ENCODE results near the gene MRPL4.

The MRPL4 gene

DNA sequence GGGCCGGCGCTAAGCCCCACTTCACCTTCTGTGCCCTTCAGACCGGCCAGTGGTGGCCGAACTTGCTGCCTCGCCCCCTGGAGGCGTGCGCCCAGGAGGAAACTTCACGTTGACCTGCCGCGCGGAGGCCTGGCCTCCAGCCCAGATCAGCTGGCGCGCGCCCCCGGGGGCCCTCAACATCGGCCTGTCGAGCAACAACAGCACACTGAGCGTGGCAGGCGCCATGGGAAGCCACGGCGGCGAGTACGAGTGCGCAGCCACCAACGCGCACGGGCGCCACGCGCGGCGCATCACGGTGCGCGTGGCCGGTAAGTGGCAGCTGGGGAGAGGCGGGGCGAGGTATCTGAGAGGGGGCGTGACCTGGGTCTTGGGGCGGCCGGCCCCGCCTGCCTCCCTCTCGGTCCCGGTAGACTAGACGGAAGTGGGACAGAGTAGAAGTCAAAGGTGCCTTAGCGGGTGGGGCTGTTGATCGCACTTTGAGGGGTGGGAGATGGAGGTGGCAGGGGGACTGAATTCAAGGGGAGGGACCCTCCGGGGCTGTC lies 43.4 kb downstream of the MRPL4 start:
- Histone ChIP-seq H3K27me3 (ENCODE audit: insufficient read depth, low read length, poor library complexity, severe bottlenecking) (no peaks in the 10 kb centered on the region), H3K9me3 (ENCODE audit: insufficient read depth, low read depth, low read length) (no peaks in the 10 kb centered on the region), H3K4me1 (ENCODE audit: insufficient read depth, low read length, poor library complexity, severe bottlenecking) (no peaks in the 10 kb centered on the region), H3F3A (ENCODE audit: low read depth) (no peaks in the 10 kb centered on the region), H3K4me2 (ENCODE audit: low read depth, low read length, poor library complexity, severe bottlenecking) (no peak overlapping the region), H3K9ac (ENCODE audit: low read depth, low read length, poor library complexity, severe bottlenecking) (no peak overlapping the region), H3K4me3 (ENCODE audit: low read length, poor library complexity, severe bottlenecking) (no peak overlapping the region), H3K79me2 (ENCODE audit: insufficient read depth, low read length) (no peaks in the 10 kb centered on the region), H3K36me3 (ENCODE audit: insufficient read depth, low read length) (no peaks in the 10 kb centered on the region), H2AFZ (ENCODE audit: low read length) (no peak overlapping the region), H4K20me1 (ENCODE audit: insufficient read depth, low read length, poor library complexity, severe bottlenecking) (no peaks in the 10 kb centered on the region), H3K9me2 (replicated peaks; ENCODE audit: low read depth, low read length) (no peaks in the 10 kb centered on the region)
- TF ChIP-seq, protein P1, sequence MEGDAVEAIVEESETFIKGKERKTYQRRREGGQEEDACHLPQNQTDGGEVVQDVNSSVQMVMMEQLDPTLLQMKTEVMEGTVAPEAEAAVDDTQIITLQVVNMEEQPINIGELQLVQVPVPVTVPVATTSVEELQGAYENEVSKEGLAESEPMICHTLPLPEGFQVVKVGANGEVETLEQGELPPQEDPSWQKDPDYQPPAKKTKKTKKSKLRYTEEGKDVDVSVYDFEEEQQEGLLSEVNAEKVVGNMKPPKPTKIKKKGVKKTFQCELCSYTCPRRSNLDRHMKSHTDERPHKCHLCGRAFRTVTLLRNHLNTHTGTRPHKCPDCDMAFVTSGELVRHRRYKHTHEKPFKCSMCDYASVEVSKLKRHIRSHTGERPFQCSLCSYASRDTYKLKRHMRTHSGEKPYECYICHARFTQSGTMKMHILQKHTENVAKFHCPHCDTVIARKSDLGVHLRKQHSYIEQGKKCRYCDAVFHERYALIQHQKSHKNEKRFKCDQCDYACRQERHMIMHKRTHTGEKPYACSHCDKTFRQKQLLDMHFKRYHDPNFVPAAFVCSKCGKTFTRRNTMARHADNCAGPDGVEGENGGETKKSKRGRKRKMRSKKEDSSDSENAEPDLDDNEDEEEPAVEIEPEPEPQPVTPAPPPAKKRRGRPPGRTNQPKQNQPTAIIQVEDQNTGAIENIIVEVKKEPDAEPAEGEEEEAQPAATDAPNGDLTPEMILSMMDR (conservative IDR thresholded peaks at IDR 0.05; ENCODE audit: low read length) = no peak
- no peak for TF ChIP-seq EZH2phosphoT487 (IDR thresholded peaks at IDR 0.05; ENCODE audit: borderline replicate concordance)

DNA sequence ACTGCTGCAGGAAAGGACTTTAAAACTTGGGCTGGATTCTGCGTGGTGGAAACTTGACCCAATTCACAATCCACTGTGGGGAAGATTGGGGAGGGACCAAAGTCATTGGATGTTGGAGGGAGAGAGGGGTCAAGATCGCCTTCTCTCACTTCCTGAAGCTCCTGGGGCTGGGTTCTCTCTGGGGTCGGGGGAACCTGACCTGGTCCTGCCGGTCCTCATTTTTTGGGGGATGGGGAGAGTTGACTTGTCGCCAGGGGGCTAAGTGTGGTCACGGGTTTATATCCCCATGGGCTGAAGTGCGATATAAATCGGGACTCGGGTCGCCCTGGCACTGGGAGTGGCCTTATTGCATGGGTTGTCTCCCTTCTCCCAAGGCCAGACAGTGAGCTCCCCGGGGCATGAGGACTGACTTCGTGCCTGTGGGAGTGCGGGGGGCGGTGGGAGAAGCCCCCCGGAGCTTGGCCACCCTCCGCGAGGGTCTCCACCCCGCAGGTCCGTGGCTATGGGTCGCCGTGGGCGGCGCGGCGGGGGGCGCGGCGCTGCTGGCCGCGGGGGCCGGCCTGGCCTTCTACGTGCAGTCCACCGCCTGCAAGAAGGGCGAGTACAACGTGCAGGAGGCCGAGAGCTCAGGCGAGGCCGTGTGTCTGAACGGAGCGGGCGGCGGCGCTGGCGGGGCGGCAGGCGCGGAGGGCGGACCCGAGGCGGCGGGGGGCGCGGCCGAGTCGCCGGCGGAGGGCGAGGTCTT lies 44.0 kb downstream of the MRPL4 start:
- no peak overlapping the region for H3K4me3 ChIP-seq (ENCODE audit: low read length, poor library complexity, severe bottlenecking)
- no peaks in the 10 kb centered on the region for H3K4me1 ChIP-seq (ENCODE audit: insufficient read depth, low read length, poor library complexity, severe bottlenecking)
- no peaks in the 10 kb centered on the region for H3K9me3 ChIP-seq (ENCODE audit: insufficient read depth, low read depth, low read length)
- no peaks in the 10 kb centered on the region for H3K79me2 ChIP-seq (ENCODE audit: insufficient read depth, low read length)
- H3K36me3 ChIP-seq (ENCODE audit: insufficient read depth, low read length) = no peaks in the 10 kb centered on the region
- H2AFZ ChIP-seq (ENCODE audit: low read length) = no peak overlapping the region
- H3K9me2 ChIP-seq (replicated peaks; ENCODE audit: low read depth, low read length) = no peaks in the 10 kb centered on the region
- no peaks in the 10 kb centered on the region for H4K20me1 ChIP-seq (ENCODE audit: insufficient read depth, low read length, poor library complexity, severe bottlenecking)
- TF ChIP-seq, protein P1 (conservative IDR thresholded peaks at IDR 0.05; ENCODE audit: low read length) = no peak
- no peak for TF ChIP-seq EZH2phosphoT487 (IDR thresholded peaks at IDR 0.05; ENCODE audit: borderline replicate concordance)
- H3K9ac ChIP-seq (ENCODE audit: low read depth, low read length, poor library complexity, severe bottlenecking) = no peak overlapping the region
- H3K27me3 ChIP-seq (ENCODE audit: insufficient read depth, low read length, poor library complexity, severe bottlenecking) = no peaks in the 10 kb centered on the region
- H3F3A ChIP-seq (ENCODE audit: low read depth) = no peaks in the 10 kb centered on the region
- no peak overlapping the region for H3K4me2 ChIP-seq (ENCODE audit: low read depth, low read length, poor library complexity, severe bottlenecking)

DNA sequence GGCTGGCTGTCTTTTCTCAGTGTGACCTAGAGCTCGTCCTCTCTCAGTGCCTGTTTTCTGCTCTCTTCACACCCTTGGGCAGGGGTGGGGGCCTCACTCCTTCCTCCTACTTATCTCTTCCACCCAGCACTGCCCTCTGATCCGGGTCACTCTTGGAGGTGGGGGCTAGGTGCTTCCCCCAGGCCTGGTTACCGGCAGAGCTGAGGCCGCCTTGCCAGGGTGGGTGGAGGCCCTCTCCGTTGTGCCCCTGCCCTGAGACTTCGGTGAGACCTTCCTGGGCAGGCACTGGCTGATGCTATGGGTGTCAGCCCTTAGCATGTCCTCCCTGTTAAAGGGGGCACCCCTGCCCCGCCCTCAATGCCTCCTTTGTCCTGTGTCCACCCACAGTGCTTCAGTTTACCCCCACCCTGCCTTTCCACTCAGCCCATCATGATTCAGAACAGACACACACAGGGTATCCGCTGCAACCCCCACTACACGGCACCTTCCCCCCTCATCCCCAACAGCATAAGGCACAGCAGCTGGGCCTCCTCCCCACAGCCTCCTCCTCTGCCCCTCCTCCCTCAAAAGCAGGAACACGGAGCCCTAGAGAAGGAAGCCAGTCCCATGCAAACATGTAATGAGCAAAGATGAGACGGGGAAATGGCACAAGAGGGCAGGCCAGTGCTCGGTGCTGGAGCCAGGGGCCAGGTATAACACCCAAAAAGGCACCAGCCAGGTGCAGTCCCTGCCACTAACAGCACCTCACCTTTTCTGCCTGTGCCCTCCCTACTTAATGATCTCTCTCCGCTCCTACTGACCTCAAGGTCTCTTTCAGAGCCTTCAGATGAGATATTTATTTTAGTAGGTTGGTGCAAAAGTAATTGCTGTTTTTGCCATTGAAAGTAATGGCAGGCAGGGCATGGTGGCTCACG lies 47.8 kb downstream of the MRPL4 start:
- no peaks in the 10 kb centered on the region for H3K4me1 ChIP-seq (ENCODE audit: insufficient read depth, low read length, poor library complexity, severe bottlenecking)
- no peak for TF ChIP-seq EZH2phosphoT487 (IDR thresholded peaks at IDR 0.05; ENCODE audit: borderline replicate concordance)
- TF ChIP-seq, protein P1 (conservative IDR thresholded peaks at IDR 0.05; ENCODE audit: low read length) = no peak
- H3K9me2 ChIP-seq (replicated peaks; ENCODE audit: low read depth, low read length) = no peaks in the 10 kb centered on the region
- H3K9ac ChIP-seq (ENCODE audit: low read depth, low read length, poor library complexity, severe bottlenecking) = no peak overlapping the region
- H3F3A ChIP-seq (ENCODE audit: low read depth) = no peaks in the 10 kb centered on the region
- H3K9me3 ChIP-seq (ENCODE audit: insufficient read depth, low read depth, low read length) = no peaks in the 10 kb centered on the region
- no peaks in the 10 kb centered on the region for H4K20me1 ChIP-seq (ENCODE audit: insufficient read depth, low read length, poor library complexity, severe bottlenecking)
- H3K36me3 ChIP-seq (ENCODE audit: insufficient read depth, low read length) = no peaks in the 10 kb centered on the region
- H3K27me3 ChIP-seq (ENCODE audit: insufficient read depth, low read length, poor library complexity, severe bottlenecking) = no peaks in the 10 kb centered on the region
- H3K79me2 ChIP-seq (ENCODE audit: insufficient read depth, low read length) = no peaks in the 10 kb centered on the region
- no peak overlapping the region for H3K4me2 ChIP-seq (ENCODE audit: low read depth, low read length, poor library complexity, severe bottlenecking)
- peak overlapping the region; percentile 5; the same call in 1 of the 2 replicates for H2AFZ ChIP-seq (ENCODE audit: low read length)
- no peak overlapping the region for H3K4me3 ChIP-seq (ENCODE audit: low read length, poor library complexity, severe bottlenecking)
